T follicular helper cell (primary cell): ENCODE measurements around the gene DUSP22.
"Not testable (repeated sequence)": the region's sequence is repeated elsewhere in the genome, so short reads cannot be mapped to it uniquely, and the experiment has no call there.

ENCODE experiments used
- DNase-seq: peaks from one replicate; pipeline ENCODE4 v3.0.0-alpha.2; 2020; ENCODE audit warnings: low read depth

The DUSP22 gene

DNA sequence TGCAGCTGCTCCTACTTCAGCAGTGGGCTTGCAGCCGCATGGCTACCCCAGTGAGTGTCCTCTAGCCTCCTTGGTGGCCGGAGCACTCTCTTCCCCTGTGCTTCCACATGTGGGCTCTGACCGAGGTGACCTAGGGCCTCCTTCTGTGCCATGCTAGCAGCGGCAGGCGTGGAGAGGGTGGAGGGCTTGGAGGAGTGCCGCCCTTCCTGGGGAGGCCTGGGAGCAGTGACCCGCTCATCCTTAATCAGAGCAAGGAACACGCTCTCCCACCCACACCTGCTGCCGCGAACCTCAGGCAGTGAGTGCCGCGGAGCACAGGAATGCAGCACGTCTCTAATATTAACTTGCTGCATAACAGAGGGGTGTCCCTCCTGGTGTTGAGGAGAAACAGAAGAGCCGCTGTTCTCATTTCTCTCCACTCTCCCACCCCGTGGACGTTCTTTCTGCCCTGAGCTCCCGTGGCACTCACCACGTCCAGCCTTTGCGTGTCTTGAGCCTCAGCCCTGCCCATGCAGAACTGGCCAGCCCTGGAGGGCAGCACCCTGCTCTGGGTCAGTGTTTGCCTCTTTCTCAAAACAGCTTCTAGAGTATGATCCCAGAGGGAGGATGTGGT, 31.9 kb downstream of the DUSP22 start:
- DNase-seq = no peak

DNA sequence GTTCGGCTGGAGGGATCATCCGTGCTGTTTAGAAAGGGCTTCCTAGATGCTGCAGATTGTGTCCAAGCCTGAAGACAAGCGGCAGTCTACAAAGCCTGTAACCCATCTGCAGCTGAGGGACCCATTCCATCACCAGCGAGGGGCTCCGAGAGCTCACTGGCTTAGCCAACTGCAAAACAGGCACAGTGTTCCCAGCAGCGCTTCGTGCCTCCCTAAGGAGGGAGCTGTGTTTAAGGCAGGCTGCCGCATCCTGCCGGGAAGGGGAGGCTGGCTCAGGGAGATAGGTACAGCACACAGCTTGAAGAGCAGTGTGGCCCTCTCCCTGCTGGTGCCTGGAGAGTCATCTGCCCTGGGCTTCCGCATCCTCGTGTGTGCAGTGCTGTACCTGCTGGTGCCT, 32.4 kb downstream of the DUSP22 start:
- no peak for DNase-seq

DNA sequence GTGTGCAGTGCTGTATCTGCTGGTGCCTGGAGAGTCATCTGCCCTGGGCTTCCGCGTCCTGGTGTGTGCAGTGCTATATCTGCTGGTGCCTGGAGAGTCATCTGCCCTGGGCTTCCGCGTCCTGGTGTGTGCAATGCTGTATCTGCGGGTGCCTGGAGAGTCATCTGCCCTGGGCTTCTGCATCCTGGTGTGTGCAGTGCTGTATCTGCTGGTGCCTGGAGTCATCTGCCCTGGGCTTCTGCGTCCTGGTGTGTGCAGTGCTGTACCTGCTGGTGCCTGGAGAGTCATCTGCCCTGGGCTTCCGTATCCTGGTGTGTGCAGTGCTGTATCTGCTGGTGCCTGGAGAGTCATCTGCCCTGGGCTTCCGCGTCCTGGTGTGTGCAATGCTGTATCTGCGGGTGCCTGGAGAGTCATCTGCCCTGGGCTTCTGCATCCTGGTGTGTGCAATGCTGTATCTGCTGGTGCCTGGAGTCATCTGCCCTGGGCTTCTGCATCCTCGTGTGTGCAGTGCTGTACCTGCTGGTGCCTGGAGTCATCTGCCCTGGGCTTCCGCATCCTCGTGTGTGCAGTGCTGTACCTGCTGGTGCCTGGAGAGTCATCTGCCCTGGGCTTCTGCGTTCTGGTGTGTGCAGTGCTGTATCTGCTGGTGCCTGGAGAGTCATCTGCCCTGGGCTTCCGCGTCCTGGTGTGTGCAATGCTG, 33.0 kb downstream of the DUSP22 start:
- not testable (repeated sequence) for DNase-seq

DNA sequence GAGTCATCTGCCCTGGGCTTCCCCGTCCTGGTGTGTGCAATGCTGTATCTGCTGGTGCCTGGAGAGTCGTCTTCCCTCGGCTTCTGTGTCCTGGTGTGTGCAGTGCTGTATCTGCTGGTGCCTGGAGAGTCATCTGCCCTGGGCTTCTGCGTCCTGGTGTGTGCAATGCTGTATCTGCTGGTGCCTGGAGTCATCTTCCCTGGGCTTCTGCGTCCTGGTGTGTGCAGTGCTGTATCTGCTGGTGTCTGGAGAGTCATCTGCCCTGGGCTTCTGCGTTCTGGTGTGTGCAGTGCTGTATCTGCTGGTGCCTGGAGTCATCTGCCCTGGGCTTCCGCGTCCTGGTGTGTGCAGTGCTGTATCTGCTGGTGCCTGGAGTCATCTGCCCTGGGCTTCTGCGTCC, 33.8 kb downstream of the DUSP22 start:
- DNase-seq = not testable (repeated sequence)

DNA sequence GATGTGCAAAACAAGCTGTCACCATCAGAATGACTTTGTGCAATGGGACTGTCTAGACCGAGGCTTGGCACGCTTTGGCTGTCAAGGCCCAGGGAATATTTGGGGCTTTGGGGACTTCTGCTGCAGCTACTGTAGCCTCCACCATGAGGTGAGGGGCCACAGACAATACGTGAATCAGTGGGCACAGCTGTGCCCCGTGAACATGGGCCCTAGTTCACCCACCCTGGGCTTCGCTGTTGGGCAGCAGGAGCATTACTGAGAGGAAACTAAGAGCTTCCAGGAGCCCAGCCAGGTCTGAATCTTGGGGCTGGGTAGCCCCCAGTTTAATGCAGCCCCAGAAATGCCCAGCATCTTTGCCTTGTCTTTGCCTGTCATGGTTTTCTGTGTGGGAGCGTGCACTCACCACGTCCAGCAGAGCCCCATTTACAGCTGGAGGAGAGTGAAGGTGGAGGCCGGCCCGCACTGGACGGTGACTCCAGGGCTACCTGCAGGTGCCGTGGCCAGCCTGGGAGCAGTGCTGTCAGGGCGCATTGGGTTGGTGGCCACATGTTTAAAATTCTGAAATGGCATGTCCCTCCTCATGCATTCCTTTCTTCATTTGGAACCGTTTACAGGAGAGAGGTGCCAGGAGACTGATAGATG, 34.7 kb downstream of the DUSP22 start:
- no peak for DNase-seq

DNA sequence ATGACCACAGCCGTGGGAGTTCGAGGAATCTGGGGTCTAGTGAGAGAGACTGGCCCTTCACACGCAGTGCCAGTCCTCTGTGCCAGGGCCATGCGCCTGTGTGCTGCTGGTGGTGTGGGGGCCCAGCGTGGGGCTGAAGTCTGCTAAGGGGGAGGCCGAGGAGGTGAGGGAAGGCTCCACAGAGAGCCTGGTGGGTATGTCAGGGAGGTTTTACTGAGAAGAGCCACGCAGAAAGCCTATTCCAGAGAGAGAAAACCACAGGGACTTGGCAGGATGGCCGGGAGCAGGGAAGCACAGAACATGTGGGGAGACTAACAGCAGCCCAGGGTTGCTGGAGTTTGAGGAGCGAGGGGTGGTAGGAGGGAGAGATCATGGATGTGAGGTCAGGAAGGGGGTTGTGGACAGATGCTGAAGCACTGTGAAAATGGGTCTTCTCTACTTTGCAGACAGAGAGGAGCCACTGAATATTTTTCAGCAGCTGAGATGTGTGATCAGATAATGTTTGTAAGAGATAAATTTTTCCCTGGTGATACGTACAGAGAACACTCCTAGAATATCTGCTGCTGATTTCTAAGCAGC, 35.3 kb downstream of the DUSP22 start:
- no peak for DNase-seq

DNA sequence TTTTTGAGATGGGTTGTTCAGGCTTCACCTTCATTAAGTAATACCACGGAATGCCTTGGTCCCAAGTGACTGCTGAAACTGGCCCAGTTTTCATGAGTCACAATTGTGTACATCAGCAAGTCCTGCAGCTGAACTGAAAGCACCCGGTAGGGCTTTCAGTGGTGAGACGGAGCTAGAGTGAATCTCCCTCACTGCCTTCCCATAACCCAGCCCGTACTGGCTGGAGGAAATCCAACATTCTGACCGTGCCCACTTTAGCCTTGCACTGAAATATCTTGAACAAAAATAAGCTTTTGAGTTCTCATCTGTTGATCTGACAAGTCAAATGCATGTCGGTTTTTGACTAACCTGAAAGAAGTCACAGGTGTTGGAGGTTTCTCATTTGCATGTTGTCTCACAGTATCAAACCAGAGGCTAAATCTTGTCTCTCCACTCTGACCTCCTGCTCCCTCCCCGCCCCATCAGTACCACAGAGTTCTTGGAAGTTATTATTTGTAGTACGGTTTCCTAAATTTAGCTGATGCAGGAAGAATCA, 35.9 kb downstream of the DUSP22 start:
- no peak for DNase-seq

DNA sequence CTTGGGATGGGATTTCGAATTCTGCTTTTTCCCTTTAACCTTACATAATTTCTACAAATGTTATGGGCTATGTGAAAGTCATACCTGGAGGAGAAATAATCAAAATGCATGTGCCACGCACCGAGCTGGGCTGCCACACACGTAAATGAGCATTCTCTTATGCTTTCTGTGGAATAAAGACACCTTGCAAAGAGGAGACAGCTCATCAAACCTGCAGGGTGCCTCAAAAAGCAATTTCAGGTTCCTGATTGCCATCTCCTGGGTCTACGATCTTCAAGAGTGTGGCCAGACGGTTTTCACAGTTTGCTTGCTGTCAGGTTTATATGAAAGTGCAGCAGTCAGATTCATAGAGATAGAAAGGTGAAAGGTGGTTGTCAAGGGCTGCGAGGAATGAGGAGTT, 36.6 kb downstream of the DUSP22 start:
- DNase-seq = no peak

DNA sequence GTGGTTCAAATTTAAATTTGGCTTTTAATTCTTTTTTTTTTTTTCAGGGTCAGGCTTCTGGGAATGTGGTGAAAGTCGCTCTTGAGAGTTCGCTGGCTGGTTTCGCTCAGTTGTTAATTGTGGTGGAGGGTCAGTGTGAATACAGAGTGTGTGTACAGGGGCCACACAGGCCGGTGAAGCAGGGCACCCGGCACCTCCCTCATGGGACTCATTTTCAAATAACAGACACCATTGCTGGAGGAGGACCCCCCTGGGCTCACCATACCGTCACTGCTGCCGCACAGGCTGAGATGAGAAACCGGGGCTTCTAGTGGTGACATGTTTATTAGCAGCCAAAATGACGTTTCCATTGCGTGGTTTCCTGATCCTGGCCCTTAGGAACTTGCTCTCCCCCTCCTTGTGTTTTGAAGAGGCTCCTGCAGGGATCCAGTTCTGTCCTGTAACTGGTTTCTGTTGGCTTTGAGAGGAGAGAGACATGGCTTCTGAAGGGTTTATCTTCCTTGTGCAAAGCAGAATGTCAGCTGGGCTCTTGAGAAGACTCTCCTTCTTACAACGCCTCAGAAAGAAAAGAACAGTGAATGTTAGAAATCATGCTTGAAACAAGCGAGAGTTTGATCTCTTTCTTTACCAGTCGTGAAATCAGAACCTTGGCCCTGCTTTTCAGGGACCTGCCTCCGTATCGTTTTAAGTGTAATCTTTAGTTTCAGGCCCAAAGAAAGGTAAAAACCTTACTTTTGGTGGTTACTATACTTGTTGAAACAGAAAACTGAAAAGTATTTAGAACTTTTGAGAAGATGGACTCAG, 37.8 kb downstream of the DUSP22 start:
- DNase-seq = no peak

DNA sequence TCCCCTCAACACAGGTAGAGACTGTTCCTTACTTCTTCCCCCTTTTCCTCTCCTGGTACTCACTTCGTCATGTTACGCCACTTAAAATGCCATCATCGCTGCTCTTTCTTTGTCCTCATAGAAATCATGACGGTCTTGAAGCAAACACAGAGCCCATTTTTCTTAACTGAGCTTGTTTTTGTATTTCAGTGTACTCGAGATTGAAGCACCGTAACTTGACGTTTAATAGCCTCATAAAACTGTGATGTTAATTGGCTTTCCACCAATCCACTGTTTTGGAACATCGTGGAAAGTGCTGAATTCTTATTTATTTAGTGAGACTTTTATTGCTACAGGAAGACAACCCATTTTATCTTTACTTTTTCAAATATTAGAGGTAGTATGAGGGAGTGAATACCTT, 38.7 kb downstream of the DUSP22 start:
- DNase-seq = no peak

DNA sequence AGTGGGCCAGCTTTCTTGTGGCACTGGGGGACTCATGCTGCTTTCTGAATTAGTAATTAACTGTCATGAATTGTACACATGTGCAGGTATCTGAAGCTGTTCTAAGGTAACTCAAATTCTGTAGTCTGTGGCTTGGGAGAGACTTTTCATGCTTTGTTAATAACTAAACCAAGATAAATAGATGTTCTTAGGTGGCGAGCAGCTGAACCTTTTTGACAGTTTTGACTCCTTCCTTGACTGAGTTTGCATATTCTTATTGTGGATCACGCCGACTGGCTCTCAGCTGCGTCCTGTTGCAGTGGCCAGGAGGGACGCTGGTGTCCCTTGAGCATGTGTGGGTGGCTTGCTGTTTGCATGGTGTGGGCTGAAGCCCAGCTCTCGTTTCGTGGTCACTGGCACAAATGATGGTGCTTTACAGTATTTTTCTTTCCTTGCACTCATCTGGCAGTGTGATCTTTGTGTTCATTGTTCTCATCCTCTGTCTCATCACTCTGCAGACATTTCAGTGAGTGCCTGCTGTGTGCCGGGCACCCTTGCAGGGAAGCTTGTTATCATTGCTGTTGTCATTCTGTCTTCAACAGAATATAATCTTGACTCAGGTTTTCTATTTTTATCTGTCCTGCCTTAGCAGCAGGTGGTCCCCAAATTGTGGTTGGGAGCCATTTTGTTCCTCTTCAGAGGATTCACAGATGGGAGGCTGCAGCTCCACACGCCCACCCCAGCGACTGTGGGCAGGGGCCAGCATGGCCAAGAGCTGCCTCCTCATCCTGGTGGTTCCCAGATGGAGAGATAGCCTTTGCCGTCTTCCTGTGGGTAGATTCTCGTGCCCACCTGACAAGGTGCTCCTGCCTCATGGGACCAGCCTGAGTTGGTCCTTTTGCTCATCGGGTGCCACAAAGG, 39.6 kb downstream of the DUSP22 start:
- DNase-seq = no peak

DNA sequence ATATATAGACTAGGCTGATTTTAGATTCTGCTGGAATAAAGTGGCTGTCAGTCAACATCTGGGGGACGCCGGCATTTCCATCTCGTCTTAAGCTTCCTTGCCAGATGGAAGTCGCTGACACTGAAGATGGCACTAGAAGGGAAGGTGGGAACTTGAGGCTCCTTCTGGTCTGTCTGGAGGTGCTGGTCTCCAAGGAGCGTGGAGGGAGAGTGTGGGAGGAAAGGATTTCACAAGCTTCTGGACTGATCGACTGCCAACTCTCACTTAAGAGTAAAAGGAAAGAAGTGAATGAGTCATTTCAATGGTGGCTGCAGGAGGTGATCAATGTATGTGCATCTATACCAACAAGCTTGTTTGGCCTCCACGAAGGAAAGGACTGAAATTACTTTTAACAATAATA, 40.4 kb downstream of the DUSP22 start:
- no peak for DNase-seq

DNA sequence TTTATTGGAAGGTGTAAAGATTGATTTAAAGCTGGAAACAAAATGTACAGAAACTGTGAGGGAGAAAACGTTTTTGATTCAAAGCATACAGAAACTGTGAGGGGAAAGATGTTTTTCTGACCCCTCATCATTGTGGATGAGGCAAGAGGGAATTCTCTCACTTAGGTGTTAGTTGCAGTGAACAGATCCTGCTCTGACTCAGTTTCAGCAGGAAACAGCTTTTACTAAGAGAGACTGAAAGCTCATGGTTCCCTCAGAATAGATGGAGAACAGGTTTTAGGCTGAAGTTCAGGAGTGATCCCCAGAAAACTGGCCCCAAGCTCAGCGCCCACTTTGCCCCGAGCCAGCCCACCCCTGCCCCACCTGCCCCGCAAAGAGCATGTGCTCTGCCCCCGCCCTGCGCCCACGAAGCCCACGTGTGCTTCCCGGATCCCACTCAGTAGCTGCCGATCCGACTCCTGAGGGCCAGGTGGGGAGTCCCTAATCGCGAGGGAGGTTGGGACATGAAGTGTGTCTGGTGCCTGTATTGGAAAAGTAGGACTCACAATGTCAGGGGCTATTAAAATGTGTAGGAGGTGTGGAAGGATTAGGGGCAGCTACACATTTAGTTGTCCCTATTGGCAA, 41.2 kb downstream of the DUSP22 start:
- DNase-seq = no peak

DNA sequence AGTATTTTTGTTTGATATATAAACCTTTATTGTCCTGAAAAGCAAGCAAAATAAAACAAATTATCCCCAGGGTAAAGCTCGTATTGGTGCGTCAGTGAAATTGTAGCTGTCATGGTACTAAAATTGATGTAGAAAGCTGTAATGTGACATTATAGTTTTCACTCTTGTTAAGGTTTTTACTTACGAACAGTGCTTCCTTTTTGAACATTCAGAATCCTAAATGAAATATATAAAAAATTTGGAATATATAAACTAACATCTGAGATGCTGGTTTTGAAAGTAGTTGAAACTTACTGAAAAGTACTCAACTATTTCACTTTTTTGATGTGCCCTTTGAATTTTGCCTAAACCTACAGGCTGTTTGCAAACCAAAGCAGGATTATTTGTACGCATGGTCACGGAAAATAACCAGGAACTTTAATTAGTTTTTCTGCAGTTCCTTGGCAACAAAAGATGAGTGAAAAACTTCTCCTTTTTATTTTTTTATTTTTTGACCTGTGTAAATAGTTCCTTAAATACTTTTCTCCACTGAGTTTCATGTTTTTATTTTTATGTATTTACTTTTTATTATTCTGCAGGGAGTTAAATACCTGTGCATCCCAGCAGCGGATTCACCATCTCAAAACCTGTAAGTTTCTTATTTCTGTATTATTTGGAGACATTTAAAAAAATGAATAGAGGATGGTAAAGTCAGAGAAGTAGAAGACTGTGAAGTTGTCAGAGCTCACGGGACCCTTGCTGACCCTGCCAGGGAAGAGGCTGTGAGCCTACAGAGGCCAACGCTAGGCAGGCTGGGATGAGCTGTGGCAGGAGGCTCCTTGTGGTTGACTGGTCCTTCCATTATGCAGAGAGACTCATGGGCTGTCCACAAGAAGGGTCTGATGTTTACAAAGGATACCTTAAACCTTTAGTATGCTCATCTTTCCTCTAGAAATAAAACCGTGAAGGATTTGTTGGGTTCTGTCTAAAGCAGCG, 42.5 kb downstream of the DUSP22 start:
- no peak for DNase-seq

DNA sequence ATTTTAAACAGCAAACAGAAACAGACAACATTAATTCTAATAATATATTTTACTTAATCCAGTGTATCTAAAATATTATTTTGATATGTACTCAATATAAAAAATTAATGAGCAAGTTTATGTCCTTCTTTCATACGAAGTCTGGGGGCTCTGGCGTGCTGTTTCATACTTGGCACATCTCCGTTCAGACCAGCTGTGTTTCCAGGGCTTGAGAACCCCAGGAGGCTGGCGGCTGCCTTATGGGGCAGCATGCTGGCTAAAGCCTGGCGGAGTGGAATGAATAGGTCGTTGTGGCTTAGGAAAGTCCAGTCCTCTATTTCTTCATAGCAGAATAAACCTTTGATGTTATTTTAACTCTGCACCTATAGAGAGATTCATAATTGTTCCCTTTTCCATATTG, 43.3 kb downstream of the DUSP22 start:
- DNase-seq = no peak

DNA sequence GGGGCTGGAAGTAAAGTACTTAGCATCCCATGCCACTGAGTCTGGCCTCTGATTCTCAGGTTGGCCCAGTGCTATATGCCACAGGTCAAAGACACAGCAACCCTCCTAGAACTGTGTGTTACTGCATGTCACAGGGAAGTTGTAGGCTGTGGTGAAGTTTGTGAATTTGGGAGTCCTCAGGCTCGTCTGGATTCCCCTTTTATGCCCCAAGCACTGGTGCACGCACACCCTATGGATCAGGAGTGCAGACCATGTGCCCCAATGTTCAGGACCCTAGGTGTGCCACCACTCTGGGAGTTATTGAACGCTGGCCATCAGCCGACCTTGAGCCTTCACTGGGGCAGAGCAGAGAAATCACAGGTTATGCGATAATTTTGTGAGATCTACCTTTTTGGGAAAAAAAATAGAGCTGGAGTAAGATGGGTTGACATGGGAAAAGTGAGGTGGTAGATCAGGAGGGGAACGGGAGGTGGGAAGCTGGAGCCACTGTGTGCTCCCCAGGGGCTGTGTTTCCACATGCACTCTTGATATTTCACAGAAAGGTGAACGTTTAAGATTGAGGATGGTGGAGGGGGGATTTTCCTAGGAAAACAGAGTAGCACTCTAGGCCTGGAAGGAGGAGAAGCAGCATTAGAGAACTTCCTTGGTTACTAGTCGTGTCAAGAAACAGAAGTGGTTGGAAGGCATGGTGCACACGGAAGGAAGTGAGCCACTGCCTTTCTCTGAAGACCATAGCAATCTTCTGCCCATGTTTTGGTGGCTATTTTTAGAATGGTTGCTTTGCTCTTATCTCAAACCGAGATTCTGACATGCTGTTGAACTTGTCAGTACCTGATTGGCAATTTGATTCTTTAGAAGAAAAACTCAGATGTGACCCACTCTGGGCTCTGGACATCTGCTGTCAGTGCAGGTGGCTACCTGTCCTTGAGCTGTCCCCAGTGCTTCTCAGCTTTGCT, 44.1 kb downstream of the DUSP22 start:
- DNase-seq = no peak

DNA sequence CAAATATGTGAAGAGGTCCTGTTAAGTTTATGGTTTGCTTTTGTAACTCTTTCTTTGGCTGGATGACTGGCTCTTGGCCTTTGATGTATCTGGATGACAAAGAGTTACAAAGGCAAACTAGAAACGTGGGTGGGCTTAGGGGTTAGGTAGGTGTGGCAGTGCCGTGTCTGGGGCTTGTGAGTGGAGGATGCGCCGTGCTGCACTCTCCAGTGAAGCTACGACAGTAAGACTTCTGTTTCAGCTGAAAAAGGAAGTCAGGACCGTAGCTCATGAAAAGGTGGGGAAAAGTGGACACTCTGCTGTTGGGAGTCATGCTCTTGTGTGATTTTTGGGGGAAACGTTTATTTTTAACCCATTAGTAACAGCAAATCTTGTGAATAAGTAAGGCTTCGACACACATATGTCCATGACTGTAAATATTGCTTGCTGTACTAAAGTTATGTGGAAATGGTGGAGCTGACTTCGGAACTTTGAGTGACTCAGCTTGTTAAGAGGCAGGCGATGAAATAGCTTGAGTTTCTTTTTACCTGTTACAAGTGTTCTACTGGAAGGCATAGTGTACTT, 45.6 kb downstream of the DUSP22 start:
- DNase-seq = no peak

DNA sequence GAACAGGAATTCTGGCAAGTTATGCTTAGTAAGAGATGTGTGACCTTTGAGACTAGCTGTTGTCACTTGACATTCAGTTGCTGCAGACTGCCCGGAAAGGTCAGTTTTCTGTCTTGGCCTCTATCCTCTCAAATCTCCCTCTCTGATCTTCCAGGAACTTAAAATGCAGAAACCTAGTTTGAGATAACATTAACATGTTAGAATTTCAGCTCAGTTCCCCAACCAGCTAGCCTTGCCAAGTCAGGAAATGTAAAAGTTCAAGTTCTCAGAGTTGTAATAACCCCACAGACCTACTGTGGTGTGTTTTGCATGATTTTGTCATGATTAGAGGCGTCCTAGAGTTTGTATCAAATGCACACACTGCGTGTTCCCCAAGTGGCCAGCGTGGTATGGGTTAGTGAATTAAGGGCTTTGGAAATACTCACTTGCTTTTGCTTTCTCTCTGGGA, 46.6 kb downstream of the DUSP22 start:
- DNase-seq = no peak
